Stimulated activated CD8-positive, alpha-beta memory T cell treated with anti-CD3 and anti-CD28 coated beads, Interleukin-15, amount 100 ng/mL, for 48 hours (primary cell): ENCODE data around the gene PREB.
"Not testable (repeated sequence)": the region's sequence is repeated elsewhere in the genome, so short reads cannot be mapped to it uniquely, and the experiment has no call there.

Source experiments
- DNase-seq, 2 donors: peaks; one replicate each; pipeline ENCODE4 v3.0.0-alpha.2; 2020; ENCODE audit warnings: low read depth in 2 of 2

Gene PREB

GRCh38 chr2:27133905-27134780, at the start of gene PREB:
TSS of gene PREB (minus strand) at chr2:27134636. CDS start at chr2:27134421, 215 bp downstream.
- DNase-seq: peak; percentile 98 to 99

DNA sequence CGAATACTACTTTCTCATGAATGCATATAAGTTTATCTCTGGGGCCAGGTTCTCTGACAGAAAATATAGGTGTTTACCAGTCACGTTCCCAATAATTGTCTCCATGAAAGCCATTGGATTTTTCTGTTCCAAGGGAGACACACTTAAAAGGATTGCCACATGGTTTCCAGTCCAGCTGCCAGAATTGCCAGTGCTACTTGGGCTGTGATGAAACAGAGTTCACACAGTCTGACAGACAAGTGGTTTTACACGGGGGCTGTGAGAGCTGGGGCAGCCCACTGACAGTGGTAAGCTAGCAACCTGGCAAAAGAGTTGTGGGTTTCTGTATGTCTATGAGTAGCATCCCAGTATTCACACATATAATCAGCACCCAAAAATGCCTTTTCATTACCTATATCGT, 49.7 kb upstream of the PREB start:
- DNase-seq: no peak

- DNase-seq: no peak
These were observed 47.9 kb upstream of the PREB start for GRCh38 chr2:27182346-27182745.

DNA sequence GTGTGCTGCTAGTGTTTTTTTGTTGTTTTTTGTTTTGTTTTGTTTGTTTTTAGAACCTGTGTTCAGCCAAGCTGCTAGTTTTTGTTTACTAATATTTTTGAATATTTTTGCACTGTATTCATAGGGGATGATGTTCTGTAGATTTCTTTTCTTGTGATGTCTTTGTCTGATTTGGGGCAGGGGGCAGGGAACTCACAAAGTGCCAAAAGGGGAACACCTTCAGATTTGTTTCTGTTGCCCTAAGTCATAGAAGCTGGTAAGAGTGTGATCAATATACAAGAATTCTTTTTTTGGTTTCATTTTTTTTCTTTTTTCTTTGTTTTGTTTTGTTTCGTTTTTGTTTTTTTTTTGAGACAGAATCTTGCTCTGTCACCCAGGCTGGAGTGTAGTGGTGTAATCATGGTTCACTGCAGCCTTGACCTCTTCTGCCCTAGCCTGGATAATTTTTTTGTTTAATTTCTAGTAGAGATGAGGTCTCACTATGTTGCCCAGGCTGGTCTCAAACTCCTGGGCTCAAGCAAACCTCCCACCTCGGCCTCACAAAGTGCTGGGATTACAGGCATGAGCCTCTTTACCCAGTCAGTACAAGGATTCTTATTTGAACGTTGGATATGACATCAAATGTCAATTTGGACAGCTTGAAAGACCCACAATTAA, 45.0 kb upstream of the PREB start:
- no peak for DNase-seq

DNA sequence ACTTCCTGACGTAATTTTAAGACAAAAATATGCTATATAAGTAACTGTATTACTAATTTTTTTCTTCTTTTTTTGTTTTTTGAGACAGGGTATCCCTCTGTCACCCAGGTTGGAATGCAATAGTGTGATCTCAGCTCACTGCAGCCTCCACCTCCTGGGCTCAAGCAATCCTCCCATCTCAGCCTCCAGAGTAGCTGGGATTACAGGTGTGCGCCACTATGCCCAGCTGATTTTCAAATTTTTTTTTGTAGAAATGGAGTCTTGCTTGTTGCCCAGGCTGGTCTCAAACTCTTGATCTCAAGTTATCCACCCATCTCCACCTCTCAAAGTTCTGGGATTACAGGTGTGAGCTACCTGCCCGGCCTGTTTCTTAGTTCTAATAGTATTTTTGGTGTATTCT, 44.0 kb upstream of the PREB start:
- no peak for DNase-seq

- no peak for DNase-seq
These were observed 43.3 kb upstream of the PREB start for GRCh38 chr2:27177441-27178351.

DNA sequence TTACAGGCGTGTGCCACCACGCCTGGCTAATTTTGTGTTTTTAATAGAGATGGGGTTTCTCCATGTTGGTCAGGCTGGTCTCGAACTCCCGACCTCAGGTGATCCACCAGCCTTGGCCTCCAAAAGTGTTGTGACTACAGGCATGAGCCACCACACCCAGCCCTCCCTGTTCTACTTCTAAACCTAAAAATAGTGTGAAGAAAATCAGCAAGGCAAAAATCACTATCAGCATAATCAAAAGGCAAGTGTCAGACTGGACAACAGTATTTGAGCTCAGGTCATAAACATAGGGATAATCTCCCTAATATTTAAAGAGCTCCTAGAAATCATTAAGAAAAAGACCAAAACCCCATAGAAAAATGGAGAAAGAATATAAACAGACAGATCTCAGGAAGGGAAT, 41.3 kb upstream of the PREB start:
- not testable (repeated sequence) for DNase-seq

- no peak for DNase-seq
These were observed 40.9 kb upstream of the PREB start for GRCh38 chr2:27175330-27175729.

GRCh38 chr2:27174638-27175037, 40.2 kb upstream of the PREB start:
- no peak for DNase-seq

DNA sequence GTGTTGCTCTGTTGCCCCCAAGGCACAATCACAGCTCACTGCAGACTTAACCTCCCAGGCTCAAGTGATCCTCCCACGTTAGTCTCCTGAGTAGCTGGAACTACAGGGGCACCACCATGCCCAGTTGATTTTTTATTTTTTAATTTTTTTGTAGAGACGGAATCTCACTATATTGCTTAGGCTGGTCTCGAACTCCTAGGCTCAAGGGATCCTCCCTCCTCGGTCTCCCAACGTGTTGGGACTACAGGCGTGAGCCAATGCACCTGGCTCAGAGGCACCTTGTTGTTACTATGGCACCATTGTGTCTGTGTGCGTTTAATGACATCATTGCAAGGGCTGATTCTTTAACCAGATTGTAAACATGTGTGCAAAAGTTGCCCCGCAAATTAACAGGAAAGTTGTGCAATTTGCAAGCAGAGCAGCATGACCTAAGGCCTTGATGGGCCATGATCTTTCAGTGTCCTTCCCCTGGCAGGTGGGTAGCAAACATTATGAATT, 37.0 kb upstream of the PREB start:
- no peak for DNase-seq

- DNase-seq: no peak
These were observed 36.3 kb upstream of the PREB start for GRCh38 chr2:27170581-27171337.

DNA sequence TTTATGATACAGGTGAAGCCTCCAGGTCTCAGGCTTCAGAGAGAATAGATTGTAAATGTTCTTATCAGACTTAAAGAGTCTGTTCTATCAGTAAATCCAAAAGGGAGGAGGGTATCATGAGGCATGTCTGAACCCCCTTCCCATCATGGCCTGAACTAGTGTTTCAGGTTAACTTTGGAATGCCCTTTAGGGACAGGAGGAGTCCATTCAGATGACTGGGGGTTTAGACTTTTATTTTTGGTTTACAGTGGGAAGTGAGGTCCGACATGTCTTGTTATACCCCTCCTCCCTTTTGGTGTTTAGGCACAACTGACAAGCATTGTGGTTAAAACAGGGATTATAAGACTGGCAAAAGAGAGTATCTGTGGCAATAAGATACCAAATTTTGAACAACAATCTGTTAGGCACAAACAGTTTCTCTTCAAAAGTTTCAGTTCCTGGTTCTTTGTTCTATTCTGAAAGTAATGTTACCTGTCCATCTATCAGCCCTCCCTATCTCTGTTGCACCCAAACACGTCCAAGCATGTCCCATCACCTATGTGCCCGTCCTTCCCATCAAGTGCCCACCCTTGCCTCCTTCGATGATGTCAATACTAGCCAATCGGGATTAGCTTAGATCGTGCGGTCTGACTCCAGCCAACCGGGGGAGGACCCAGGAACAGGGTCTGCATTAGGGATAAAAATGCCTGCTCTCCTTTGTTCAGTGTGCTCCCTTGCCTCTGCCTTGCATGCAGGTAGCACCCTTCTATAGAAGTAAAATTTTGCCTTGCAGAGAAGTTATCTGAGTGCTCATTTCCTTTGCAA, 30.7 kb upstream of the PREB start:
- no peak for DNase-seq

DNA sequence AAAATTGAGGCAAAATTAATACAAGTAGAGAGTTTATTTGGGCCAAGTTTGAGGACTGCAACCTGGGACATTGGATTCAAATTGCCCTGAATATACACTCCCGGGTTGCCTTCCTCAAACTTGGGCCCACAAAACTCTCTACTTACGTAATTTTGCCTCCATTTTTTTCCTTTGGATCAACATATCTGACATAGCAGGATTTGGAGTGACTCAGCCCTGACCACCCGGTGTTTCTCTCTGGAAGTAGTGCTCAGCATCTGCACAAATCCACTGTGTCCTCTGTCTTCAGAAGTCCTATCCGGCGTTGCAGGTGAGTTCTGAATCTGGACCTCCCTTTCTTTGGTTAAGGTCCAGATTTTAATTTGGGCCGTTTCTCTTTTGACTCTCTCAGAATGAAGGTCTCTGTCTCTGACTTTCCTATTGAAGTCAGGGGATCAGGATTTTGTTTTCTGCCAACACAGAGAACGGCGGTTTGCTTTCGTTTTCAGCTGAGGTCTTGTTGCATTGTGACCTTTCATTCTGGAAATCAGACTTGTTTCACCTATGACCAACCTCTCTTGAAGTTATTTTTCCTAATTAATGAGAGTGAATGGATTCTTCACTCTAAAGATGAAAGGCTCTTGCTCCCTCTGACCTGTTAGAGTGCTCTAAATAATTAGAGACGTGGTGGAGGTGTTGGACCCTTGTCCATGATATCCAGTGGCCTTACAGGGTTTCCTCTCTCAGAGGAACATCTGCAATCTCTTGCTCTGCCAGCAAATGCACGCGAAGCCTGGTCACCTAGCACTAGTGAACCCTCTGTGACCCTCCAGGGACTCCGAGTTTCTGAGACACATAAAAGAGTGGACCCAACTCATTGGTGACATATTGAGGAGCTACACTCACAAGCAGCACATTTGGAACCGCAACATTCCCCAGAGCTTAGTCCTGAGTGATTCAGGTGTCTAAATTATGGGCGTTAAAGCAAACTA, 28.0 kb upstream of the PREB start:
- DNase-seq: no peak

DNA sequence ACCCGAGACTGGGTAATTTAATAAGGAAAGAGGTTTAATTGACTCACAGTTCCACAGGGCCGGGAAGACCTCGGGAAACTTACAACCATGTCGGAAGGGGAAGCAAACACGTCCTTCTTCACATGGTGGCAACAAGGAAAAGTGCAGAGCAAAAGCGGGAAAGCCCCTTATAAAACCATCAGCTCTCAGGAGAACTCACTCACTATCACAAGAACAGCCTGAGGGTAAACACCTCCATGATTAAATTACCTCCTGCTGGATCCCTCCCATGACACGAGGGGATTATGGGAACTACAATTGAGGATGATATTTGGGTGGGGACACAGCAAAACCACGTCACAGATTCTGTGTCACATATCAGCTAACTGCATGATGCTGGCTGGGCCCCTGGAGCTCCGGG, 25.8 kb upstream of the PREB start:
- DNase-seq: no peak

DNA sequence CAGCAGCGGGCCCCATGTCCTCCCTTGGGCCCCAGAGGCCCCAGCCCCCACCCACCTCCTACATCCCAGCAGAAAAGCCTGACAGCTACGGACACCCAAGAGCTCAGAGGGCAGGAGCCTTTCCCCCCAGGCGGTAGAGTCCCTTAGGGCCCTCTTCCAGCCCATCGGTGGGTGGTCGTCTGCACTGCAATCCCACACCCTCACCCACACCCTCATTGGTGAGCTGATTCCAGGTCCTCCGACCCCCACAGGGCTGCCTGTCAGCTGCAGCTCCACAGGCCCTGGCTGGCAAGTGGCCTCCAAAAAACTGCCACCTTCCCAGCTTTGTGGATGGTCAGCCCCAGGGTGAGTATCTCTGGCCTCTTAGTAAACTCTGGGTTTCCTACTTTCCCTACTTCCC, 24.8 kb upstream of the PREB start:
- no peak for DNase-seq

DNA sequence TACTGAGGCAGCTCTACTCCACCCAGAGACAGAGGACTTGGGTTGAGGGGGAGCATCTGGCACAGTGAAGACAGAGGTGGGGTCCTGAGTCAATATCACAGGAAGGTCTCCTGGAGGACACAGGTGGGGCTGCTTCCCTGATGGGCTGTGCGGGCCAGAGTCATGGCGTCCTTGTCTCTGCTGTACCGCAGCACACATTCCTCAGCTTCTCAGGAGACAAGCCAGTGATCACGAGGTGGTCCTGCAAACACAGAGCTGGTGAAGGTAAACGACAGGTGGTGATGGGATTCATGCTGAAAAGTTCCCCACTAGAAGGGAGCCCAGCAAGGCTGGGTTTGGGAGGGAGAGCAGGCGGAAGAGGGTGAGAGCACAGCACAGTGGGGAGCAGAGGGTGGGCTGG, 24.0 kb upstream of the PREB start:
- no peak for DNase-seq

DNA sequence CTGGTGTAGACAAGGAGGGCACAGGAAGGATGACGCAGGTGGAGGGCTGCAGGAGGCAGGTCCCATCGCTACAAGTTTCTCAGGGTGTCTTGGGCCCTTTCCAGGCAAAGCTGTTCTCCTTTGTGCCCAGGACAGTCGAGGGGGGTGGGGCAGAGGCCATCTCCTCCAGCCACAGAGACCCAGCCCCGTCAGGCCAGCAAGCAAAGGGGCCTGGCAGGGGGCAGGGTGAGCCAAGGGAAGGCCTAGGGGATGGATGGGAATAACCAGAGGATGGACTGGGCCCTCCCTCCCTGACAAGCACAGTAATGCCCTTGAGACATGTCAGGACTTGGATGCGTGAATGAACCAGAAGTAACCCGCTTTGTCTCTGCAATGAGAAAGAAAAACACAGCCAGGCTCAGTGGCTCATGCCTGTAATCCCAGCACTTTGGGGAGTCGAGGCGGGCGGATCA, 20.7 kb upstream of the PREB start:
- DNase-seq: no peak

- no peak for DNase-seq
These were observed 20.1 kb upstream of the PREB start for GRCh38 chr2:27154488-27154887.

DNA sequence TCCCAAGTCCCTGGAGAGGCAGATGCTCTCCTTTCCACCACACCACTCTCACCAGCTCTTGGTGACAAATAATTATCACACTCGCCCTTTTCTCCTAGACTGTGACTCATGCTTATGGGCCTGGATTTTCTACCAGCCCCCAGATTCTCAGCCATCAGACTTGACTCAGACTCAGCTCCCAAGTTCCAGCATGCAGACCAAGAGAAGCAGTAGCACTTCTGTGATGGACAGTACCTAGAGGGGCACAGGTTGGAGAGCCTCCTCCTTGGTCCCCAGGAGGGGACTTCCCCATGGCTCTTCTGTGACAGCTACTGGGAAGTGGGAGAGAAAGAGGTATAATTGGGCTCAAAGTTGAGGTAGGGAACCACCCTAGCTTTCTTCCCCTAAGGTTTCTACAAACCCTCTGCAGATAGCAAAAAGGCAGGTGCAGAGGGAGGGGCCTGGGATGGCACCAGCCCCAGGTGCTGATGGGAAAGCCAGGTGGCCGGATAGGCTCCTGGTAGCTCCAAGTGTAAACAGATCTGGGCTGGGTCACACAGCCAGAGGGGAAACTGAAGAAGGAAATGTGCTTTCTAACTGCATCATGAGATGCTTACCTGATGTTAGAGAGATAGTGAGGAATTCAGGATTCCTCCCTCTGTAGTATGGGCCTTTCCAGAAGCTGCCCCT, 18.5 kb upstream of the PREB start:
- no peak for DNase-seq
